Activated naive CD8-positive, alpha-beta T cell treated with anti-CD3 and anti-CD28 coated beads, Interleukin-2, amount 50 U/mL, for 24 hours (primary cell): Measurements from ENCODE around the gene CPNE5.

Experiments
- ATAC-seq: fragments of 150-1000 bp; cut with Tn5 transposase; one replicate; pipeline ENCODE4 v1.10.0; 2021
- DNase-seq: peaks from one replicate; pipeline ENCODE4 v3.0.0; 2021
- H3K27ac Mint-ChIP-seq: one replicate; pipeline ENCODE4 v1.8.0; 2021; ENCODE audit warnings: mild to moderate bottlenecking, mixed read lengths
- H3K27me3 Mint-ChIP-seq: one replicate; pipeline ENCODE4 v1.8.0; 2021; ENCODE audit warnings: mixed read lengths
- H3K36me3 Mint-ChIP-seq: one replicate; pipeline ENCODE4 v1.8.0; 2021; ENCODE audit warnings: low read depth, mixed read lengths
- H3K4me1 Mint-ChIP-seq: one replicate; pipeline ENCODE4 v1.8.0; 2021; ENCODE audit warnings: mixed read lengths
- H3K4me3 Mint-ChIP-seq: one replicate; pipeline ENCODE4 v1.8.0; 2021; ENCODE audit warnings: mild to moderate bottlenecking, moderate library complexity, mixed read lengths
- H3K9me3 Mint-ChIP-seq: one replicate; pipeline ENCODE4 v1.8.0; 2021; ENCODE audit warnings: mixed read lengths

Gene CPNE5

DNA sequence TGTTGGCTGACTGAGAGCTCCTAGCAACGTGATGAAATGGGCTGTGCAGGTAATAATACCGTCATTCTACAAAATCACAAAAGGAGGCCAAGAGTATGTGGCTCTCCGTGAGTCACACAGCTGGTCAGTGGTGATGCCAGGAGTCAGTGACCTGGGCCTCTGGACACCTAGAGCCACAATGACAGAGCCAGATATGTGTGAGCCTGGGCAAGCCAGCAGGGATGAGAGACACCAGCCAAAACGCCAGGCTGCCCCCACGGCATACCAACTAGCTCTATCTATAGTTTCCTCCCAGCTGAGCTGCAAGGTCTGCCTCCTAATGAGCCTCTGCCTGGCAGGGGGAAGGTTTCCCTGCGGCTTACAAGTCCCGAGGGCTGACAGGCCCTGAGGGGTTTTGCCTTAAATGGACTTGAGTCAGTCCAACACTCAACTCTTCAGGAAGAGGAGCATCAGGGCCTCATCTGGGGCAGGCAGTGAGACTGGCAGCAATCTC lies 70.0 kb downstream of the CPNE5 start:
- no peaks in the 10 kb centered on the region for H3K27me3 Mint-ChIP-seq
- H3K4me1 Mint-ChIP-seq: peaks cover 44% of the 10 kb centered on the region
- no peak for DNase-seq
- ATAC-seq: no peak
- no peaks in the 10 kb centered on the region for H3K36me3 Mint-ChIP-seq
- H3K4me3 Mint-ChIP-seq: peak overlapping the region; percentile 32
- H3K27ac Mint-ChIP-seq: peak overlapping the region; percentile 86
- no peaks in the 10 kb centered on the region for H3K9me3 Mint-ChIP-seq

DNA sequence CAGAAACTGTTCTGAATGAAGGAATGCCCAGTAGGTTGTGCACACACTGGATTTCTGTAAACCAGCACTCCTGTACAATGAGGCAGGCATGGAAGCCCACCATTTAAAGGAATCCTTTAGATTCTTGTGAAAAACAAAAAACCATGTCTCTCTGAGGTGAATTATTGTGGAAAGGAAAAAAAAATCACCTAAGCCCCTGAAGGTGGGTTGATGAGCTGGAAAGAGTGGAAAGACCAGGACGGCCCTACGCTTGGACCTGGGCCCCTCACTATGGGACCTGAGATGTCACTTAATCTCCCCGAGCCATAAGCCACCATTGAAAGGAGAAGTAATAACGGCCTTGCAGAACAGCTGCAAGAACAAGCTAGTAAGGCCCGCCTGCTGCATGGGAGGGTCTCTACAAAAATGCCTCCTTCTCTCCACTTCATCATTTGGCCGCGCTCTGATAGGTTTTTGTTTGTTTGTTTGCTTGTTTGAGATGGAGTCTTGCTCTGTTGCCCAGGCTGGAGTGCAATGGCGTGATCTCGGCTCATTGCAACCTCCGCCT lies 72.8 kb downstream of the CPNE5 start:
- ATAC-seq: no peak
- peaks cover 44% of the 10 kb centered on the region for H3K4me1 Mint-ChIP-seq
- H3K4me3 Mint-ChIP-seq: no peak overlapping the region

DNA sequence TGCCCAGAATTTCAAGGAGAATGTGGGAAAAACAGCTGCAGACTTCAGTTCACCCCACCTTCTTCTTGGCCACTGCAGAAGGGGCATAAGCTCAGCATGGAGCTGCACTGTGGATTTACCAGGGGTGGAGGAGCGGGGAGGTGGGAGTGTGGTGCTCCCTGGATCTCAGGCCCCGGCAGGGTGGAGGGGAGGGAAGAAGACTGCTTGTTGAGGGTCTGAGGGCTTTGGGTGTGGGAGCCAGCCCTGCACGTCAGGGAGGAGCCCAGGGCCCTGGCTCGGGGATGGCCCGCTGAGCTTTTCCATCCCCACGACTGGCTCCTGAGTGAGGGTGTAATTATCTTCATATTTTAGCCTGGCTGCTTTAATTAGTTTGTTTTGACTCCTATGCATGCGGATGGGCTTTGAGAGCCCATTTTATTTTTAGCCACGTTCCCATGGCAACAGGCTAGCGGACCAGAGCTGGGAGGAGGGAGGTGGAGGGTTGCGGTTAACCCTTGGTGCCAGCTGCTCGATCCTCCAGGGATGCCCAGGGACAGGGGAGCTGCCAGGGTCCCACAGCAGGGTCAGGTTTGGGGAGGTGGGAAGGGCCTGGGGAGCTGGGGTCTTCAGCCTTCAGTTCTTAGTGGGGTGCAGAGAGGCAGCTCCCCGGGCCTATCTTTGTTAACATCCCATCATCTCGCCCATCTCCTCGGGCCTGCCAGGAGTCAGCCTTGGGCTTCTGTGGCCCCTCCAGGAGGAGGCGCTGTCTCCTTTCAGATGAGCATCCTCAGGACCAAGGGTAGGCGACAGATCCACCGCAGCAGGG lies 73.4 kb downstream of the CPNE5 start:
- no peaks in the 10 kb centered on the region for H3K9me3 Mint-ChIP-seq
- H3K27ac Mint-ChIP-seq: no peak overlapping the region
- H3K4me3 Mint-ChIP-seq: no peak overlapping the region
- ATAC-seq (peak; percentile 87), DNase-seq (peak; percentile 87)
- no peaks in the 10 kb centered on the region for H3K36me3 Mint-ChIP-seq
- H3K27me3 Mint-ChIP-seq: no peaks in the 10 kb centered on the region
- peaks cover 39% of the 10 kb centered on the region for H3K4me1 Mint-ChIP-seq

More for the DNA sequence above, 72.8 kb downstream of the CPNE5 start:
- Mint-ChIP-seq H3K9me3 (no peaks in the 10 kb centered on the region), H3K27me3 (no peaks in the 10 kb centered on the region), H3K36me3 (no peaks in the 10 kb centered on the region), H3K27ac (no peak overlapping the region)
- no peak for DNase-seq

DNA sequence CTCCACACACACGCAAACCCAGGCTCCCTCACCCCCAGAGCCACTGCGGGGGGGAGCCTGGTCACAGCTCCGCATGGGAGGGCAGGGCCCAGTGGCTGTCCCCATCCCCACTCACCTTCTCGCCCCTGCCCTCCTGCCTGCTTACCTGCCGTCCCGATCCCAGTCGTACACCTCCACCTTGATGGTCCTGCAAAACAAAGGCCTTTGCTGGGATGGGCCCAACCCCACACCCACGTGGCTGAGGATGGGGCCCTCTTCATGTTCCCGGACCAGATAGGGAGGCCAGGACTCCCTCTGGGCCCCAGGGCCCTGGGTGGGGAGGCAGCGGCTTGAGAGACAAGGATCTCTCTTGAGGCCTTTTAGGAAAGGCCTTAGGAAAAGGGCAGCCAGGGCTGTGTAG lies 74.1 kb downstream of the CPNE5 start:
- no peaks in the 10 kb centered on the region for H3K9me3 Mint-ChIP-seq
- H3K4me1 Mint-ChIP-seq: peaks cover 33% of the 10 kb centered on the region
- H3K4me3 Mint-ChIP-seq: no peak overlapping the region
- no peak for ATAC-seq
- H3K36me3 Mint-ChIP-seq: no peaks in the 10 kb centered on the region
- H3K27ac Mint-ChIP-seq: no peak overlapping the region
- no peak for DNase-seq
- no peaks in the 10 kb centered on the region for H3K27me3 Mint-ChIP-seq

DNA sequence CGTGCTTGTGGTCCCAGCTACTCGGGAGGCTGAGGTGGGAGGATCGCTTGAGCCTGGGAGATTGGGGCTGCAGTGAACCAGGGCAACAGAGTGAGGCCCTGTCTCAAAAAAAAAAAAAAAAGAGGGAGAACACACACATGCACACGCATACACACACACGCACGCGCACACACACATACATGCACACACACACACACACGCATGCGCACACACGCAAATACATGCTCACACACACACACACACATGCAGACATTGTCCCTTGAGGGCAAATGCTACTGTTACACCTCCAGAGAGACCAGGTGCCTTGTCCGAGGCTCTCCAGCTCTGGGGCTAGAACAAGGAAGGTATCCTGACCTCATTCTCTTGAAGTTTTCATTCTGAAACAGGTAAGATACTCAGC lies 77.1 kb downstream of the CPNE5 start:
- H3K4me1 Mint-ChIP-seq: peaks cover 24% of the 10 kb centered on the region
- no peak overlapping the region for H3K4me3 Mint-ChIP-seq
- no peaks in the 10 kb centered on the region for H3K9me3 Mint-ChIP-seq
- H3K27me3 Mint-ChIP-seq: no peaks in the 10 kb centered on the region
- H3K36me3 Mint-ChIP-seq: no peaks in the 10 kb centered on the region
- DNase-seq: no peak
- no peak for ATAC-seq
- no peak overlapping the region for H3K27ac Mint-ChIP-seq

DNA sequence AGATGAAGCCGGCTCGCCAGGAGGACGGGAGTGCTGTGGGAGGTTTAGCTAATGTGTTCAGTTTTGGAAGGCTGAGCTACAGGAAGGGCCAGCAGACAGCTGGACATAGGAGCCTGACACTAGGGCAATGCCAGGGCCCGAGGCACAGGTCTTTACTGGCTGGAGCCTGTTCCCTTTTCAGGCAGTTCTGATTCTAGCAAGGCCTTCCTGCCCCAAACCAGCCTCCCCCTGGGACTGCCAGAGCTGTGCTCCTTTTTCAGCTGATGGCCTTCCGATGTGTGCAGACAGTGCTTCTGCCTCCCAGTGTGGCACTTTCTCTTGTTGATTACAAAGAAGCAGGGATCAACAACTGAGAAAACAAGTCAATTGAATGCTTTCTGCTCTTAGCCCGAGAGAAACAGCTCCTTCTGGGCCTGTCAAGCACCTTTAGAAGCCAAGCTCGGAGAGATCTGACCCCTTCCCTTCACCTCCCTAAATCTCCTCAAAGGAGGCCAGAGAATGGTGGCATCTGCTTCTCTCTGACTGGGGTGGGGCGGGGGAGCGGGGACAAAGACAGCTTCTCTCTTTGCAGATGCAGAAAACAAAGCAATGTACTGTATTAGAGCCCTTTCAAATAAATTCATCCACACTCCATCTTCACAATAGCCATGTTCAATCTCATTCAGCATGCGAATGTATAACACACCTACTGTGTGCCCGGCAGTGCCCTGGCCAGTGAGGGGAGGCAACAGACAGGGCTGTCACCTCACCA lies 78.4 kb downstream of the CPNE5 start:
- Mint-ChIP-seq H3K4me3 (no peak overlapping the region), H3K27ac (no peak overlapping the region), H3K27me3 (no peaks in the 10 kb centered on the region), H3K4me1 (peaks cover 32% of the 10 kb centered on the region), H3K36me3 (no peaks in the 10 kb centered on the region), H3K9me3 (no peaks in the 10 kb centered on the region)
- ATAC-seq (no peak), DNase-seq (no peak)

DNA sequence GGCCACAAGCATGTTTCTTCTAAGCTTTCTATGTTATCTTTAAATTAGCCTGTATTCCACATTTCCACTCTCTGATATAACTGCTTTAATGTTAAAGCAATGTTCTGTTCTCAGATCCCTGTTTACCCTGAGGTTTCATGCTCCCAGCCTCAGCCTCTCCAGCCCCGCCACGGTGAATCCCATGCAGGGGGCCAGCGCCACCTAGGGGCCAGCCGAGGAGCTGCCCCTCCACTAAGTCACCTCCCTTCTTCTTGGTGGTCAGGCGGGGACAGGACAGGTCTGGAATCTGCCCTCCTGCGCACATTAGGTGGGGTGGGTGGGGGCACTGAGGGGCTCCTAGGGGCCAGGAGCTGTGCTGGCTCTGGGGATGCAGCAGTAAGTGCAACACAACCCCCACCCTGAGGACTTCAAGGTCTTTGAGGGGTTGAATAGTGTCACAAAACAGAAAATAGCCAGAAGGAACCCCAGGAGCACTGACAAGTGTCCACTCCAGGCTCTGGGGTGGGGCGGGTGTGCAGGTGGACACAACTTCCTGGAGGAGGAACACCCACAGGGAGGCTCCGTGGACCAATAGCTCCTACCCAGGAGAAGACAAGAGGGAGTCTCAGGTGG lies 80.0 kb downstream of the CPNE5 start:
- ATAC-seq (peak; percentile 30), DNase-seq (peak; percentile 88)
- peaks cover 45% of the 10 kb centered on the region for H3K4me1 Mint-ChIP-seq
- no peaks in the 10 kb centered on the region for H3K9me3 Mint-ChIP-seq
- H3K27ac Mint-ChIP-seq: no peak overlapping the region
- H3K27me3 Mint-ChIP-seq: no peaks in the 10 kb centered on the region
- no peak overlapping the region for H3K4me3 Mint-ChIP-seq
- no peaks in the 10 kb centered on the region for H3K36me3 Mint-ChIP-seq

DNA sequence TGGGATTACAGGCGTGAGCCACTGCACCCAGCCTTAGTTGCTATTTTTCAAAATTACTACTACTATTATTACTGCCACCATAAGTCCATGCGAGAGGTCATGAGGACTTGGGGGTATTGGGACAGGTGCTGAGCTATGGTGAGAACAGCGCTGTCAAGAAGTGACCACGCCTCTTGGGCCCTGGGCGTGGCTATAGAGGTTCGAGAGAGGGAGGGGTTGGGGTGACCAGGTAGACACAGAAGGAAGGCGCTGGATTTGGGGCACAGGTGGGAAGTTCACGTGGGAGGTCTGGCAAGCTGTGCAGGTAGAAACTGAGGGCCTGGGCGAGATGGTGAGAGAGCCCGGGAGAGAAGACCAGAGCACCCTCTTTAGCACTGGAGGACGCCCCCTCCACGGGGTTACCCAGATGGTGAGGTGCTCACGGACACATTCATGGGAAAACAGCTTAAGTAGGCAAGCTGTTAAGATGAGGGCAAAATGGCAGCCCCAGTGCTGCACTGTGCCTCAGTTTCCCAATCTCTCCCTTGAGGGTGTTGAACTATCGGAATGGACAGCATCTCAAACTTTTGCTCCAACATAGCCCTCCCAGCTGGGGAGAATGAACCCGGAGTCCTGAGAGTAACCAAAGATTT lies 80.6 kb downstream of the CPNE5 start:
- Mint-ChIP-seq H3K27ac (no peak overlapping the region), H3K36me3 (no peaks in the 10 kb centered on the region), H3K4me1 (peaks cover 50% of the 10 kb centered on the region), H3K9me3 (no peaks in the 10 kb centered on the region), H3K4me3 (no peak overlapping the region), H3K27me3 (no peaks in the 10 kb centered on the region)
- DNase-seq (no peak), ATAC-seq (no peak)

DNA sequence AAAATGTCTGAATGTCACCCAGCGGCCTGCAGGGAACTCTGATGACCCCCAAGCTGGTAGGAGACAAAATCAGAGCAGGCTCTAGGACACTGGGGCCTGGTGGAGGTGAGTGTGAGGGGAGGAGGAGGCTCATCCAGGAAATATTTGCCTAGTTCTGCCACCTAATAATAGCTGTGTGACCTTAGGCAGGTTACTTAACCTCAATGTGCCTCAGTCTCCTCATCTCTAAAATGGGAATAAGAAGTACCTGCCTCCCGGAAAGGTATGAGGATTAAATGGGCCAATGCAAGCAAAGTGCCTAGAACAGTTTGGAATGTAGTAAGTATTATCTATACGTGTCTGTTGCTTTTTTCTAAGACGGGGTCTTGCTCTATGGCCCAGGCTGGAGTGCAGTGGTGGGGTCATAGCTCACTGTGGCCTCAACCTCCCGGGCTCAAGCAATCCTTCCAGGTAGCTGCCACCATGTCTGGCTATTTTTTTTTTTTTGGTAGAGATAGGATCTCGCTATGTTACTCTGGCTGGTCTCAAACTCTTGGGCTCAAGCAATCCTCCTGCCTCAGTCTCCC lies 81.2 kb downstream of the CPNE5 start:
- H3K4me3 Mint-ChIP-seq: no peak overlapping the region
- H3K9me3 Mint-ChIP-seq: no peaks in the 10 kb centered on the region

DNA sequence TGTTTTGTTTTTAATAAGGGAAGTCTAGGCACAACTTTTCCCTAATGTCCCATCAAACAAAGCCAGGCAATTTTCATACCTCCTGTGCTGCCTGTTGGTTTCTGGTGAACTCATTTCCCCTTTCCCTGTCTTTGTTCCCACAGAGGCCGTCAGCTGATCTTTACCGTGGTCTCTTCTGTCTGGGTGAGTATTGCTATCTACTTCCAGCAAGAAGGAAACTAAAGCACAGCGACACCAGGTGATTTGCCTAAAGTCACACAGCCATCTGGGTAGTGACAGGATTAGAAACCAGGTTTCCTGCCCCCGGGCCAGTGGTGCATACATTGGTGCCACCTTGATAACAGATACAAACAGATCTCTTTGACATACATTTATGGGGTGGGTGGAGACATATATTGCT lies 82.0 kb downstream of the CPNE5 start:
- no peaks in the 10 kb centered on the region for H3K36me3 Mint-ChIP-seq
- H3K27ac Mint-ChIP-seq: peak overlapping the region; percentile 32
- DNase-seq: no peak
- H3K27me3 Mint-ChIP-seq: no peaks in the 10 kb centered on the region
- H3K4me1 Mint-ChIP-seq: peaks cover 64% of the 10 kb centered on the region
- no peaks in the 10 kb centered on the region for H3K9me3 Mint-ChIP-seq
- peak overlapping the region; percentile 38 for H3K4me3 Mint-ChIP-seq
- ATAC-seq: no peak

More for the DNA sequence above, 81.2 kb downstream of the CPNE5 start:
- peaks cover 56% of the 10 kb centered on the region for H3K4me1 Mint-ChIP-seq
- no peak for ATAC-seq
- no peaks in the 10 kb centered on the region for H3K36me3 Mint-ChIP-seq
- H3K27ac Mint-ChIP-seq: no peak overlapping the region
- H3K27me3 Mint-ChIP-seq: no peaks in the 10 kb centered on the region
- no peak for DNase-seq

DNA sequence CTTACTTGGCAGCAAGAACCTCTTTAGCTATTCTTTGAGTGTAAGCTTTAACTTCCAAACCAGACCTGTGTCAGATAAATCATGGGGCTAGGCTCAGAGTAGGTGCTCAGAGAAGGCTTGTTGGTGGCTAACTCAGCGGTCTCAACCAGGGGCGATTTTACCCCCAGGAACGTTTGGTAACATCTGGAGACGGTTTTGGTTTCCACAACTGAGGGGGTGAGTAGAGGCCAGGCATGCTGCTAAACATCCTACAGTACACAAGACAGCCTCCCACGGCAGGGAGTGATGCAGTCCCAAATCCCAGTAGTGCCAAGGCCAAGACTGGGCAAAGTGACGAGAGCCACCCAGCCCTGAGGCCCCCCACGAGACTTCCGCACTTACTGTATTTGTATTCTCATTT lies 82.5 kb downstream of the CPNE5 start:
- H3K4me3 Mint-ChIP-seq: peak overlapping the region; percentile 67
- no peaks in the 10 kb centered on the region for H3K27me3 Mint-ChIP-seq
- ATAC-seq: no peak
- peak overlapping the region; percentile 90 for H3K27ac Mint-ChIP-seq
- no peaks in the 10 kb centered on the region for H3K36me3 Mint-ChIP-seq
- H3K4me1 Mint-ChIP-seq: peaks cover 68% of the 10 kb centered on the region
- no peaks in the 10 kb centered on the region for H3K9me3 Mint-ChIP-seq
- no peak for DNase-seq

DNA sequence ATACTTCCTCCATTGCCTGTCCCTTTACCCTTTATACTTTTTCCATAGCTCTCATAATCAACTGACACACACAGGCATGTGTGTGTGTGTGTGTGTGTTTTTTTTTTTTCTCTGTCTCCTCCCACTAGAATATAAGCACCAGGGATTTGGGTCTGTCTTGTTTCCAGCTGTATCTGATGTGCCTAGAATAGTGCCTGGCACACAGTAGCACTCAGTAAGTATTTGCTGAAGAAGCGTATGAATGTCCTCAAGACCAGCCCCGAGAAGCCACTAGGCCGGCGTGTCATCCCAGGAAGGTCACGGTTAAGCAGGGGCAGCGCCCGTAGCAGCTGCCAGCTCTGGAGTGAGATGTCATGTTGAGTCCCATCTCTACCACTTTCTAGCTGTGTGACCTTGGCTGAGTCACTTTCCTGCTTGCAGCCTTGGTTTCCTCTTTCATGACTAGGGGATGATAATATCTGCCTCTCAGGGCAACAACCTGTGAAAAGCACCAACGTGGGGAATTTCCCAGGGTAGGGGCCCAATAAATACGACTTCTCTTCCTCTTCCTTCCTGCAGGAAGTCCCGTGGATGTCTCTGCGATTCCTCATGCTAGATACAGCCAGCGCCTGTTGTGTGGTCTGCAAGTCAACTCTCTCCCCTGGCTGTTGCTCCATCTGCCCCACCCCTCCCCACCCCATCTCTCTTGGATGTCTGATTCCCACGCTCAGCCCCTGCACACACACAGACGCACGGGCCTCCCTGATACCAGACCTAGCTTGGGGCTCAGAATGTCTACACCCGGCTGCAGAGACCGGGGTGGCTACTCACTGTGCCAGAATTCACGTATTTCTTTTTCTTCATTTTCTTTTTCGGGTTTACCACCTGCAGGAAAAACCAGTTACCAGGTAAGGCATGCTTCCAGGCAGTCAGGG lies 83.6 kb downstream of the CPNE5 start:
- ATAC-seq (peak; percentile 91), DNase-seq (peak; percentile 71)
- peak overlapping the region; percentile 90 for H3K27ac Mint-ChIP-seq
- peak overlapping the region; percentile 67 for H3K4me3 Mint-ChIP-seq
- peaks cover 72% of the 10 kb centered on the region for H3K4me1 Mint-ChIP-seq
- no peaks in the 10 kb centered on the region for H3K9me3 Mint-ChIP-seq
- no peaks in the 10 kb centered on the region for H3K27me3 Mint-ChIP-seq
- no peaks in the 10 kb centered on the region for H3K36me3 Mint-ChIP-seq
